NCI-H146 (cell line): ENCODE measurements around the gene CBLC.
"Not testable (repeated sequence)": the region's sequence is repeated elsewhere in the genome, so short reads cannot be mapped to it uniquely, and the experiment has no call there.

ENCODE experiments used
- DNase-seq: peaks from one replicate; lab custom pipeline; 2025; lab: John Stamatoyannopoulos, UW

Gene CBLC

DNA sequence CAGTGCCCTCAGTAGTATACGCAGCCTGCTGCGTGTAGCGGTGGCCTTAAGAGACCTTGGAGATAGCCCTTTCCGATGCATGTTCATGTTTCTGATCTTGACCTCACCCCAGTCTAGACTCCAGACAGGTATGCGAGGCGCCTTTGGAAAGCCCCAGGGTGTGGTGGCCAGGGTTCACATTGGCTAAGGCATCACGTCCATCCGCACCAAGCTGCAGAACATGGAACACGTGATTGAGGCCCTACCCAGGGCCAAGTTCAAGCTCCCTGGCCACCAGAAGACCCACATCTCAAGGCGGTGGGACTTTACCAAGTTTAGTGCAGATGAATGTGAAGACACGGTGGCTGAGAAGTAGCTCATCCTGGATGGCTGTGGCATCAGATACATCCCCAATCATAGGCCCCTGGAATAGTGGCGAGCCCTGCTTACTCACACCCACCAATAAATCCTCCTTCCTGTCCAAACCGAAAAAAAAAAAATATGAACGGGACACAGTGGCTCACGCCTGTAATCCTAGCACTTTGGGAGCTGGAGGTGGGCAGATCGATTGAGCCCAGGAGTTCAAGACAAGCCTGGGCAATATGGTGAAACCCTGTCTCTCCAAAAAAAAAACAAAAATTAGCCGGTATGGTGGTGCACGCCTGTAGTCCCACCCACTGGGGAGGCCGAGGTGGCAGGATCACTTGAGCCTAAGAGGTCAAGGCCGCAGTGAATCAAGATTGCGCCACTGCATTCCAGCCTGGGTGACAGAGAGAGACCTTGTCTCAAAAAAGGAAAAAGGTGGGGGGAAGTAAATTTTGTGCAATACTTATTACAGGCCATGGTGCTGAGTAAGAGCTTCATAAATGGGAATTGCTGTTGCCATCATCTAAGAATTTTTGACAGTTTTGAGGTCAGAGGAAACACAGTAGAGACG is 12.4 kb upstream of the CBLC start:
- no peak for DNase-seq

DNA sequence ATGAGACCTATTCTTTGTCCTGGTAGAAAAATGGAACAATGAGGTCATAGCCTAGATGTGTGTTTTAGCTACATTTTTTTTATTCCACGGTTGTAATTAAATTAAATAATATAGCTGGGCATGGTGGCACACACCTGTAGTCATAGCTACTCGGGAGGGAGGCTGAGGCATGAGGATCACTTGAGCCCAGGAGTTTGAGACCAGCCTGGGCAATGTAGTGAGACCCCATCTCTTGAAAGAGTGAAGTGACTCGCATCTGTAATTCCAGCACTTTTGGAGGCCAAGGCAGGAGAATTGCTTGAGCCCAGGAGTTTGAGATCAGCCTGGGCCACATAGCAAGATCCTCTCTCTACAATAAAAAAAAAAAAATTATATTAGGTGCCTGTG is 11.7 kb upstream of the CBLC start:
- DNase-seq, result no peak

DNA sequence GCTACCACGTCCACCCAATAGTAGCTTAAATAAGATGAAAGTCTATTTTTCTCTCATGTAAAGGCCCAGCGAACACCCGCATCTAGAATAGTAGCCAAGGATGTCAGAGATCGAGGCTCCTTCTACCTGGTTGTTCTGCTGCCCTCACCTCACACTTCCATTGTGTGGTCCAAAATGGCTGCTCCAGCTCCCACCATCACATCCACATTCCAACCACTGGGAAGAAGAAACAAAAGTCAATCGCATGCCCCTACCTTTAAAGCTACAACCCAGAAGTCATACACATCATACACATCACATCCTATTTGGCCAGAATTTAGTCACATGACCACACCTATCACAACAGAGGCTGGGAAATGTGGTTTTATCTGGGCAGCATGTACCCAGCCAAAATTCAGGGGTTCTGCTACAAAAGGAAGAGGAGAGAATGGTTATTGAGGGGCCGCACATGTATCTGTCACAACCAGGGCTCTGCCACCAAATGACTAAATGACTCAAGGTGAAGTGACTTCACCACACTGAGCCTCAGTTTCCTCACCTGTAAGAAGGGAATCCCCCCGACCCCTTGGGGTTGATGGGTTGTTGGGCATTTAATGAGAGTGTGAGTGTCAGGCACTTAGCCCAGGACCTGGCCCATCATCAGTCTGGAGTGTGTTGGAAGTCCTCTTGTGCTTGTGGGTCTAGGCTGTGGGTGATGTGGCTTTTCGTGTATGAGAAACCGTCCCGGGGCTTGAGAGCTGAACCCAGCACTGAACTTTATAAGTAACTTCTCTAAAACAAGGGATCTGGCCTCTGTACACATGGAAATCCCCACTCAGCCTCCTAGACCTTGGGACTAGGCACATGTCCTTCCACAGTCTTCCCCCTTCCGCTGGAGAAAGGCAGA is 10.2 kb upstream of the CBLC start:
- DNase-seq, result no peak

DNA sequence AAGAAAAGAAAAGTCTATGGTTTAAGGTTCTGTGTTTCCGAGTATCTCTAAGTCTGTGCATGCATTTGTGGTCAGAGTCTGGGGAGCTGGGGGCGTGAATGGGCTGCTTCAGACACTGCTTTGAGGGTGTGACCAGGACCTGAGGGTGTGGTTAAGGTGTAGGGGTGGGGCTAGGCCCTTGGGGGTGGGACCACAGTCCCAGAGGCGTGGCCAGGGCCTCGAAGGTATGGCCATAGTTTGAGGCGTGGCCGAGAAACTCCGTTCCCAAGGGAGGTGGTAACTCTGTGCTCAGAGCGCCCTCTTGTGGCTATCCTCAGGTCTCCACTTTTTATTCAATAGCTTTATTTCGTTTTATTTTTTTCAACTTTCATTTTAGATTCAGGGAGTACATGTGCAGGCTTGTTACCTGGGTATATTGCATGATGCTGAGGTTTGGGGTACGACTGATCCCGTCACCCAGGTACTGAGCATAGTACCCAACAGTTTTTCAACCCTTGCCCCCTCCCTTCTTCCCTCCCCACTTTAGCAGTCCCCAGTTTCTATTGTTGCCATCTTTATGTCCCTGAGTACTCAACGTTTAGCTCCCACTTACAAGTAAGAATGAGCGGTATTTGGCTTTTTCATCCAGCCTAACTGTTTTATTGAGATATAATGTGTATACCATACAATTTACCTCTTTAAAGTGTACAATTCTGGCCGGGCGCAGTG is 7.0 kb upstream of the CBLC start:
- DNase-seq, result peak; percentile 97

DNA sequence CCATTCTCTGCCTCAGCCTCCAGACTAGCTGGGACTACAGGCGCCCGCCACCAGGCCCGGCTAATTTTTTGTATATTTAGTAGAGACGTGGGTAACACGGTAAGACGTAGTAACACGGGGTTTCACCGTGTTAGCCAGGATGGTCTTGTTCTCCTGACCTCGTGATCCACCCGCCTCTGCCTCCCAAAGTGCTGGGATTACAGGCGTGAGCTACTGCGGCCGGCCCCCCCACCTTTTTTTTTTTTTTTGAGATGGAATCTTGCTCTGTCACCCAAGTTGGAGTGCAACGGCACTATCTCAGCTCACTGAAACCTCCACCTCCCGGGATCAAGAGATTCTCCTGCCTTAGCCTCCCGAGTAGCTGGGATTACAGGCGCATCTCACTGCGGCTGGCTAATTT is 5.5 kb upstream of the CBLC start:
- DNase-seq, result not testable (repeated sequence)

DNA sequence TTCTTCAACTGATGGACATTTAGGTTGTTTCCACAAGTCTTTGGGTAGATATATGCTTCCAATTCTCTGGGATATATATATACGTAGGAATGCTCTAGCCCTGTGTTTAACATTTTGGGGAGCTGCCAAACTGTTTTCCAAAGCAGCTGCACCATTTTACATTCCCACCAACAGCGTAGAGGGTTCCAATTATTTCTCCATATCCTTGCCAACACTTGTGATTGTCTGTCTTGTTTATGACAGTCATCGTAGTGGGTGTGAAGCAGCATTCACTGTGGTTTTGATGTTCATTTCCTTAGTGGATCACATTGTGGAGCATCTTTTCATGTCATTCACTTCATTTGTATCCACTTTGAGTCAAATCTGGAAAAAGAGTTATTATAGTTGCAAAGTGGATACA is 4.7 kb upstream of the CBLC start:
- no peak for DNase-seq

DNA sequence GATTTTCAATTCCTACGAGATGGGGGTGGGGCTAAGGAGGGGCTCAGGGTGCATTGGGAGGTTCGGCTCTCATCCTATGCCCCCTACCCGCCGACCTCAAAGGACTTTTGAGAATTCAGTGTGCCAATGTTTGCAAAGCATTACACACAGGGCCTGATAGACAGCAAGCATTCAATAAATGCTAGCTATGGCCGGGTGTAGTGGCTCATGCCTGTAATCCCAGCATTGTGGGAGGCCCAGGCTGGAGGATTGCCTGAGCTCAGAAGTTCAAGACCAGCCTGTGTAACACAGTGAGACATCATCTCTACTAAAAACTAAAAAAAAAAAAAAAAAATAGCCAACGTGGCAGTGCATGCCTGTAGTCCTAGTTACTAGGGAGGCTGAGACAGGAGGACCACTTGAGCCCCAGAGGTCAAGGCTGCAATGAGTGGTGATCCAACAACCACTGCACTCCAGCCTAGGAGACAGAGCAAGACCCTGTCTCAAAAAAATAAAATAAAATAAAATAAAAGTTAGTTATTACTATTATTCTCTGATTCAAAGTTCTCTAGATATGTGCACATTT is 1.9 kb upstream of the CBLC start:
- no peak for DNase-seq

DNA sequence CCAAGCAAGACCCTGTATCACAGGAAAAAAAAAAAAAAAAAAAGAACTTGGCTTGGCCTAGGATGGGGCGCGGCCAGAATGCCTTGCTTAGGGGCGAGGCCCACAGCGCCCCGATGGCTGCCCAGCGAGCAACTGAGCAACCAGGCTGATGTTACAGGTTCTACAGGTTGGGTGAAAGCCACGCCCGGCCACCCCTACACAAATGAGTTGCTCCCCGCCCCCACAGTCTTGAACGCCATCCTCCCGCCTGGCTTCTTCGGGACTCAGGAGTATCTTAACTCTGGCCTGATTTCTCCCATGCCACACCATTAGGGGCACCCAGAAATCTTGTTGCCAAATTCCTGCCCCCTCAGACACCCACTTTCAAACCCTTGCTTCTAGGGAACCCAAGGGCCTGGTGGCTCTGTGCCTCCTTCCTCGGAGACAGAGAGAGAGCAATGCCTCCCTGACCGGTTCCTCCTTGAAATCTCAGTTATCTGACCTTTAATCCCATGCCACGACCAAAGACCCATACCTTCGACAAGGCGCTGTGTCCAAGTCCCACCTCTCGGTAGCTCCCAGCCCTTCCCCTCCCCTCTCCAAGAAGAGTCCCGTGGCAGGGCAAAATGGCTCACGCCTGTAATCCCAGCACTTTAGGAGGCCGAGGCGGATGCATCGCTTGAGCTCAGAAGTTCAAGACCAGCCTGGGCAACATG is 1.1 kb upstream of the CBLC start:
- DNase-seq, result no peak

DNA sequence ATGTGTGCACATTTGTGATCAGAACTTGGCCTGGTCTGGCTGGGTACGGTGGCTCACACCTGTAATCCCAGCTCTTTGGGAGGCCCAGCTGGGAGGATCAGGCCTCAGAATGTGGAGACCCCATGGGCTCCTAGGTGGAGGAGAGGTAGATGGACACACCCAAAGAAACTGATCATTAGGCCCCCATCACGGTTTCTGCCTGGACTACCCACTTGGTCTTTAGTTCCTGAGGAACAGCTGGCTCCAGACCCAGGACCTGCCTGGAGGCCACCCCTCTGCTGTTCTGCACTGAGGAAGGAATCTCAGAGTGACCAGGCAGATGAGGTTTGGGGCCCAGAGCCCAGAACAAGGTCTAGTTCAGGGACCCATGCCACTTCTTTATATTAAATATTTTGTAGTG is 1.5 kb downstream of the CBLC start:
- DNase-seq, result no peak

DNA sequence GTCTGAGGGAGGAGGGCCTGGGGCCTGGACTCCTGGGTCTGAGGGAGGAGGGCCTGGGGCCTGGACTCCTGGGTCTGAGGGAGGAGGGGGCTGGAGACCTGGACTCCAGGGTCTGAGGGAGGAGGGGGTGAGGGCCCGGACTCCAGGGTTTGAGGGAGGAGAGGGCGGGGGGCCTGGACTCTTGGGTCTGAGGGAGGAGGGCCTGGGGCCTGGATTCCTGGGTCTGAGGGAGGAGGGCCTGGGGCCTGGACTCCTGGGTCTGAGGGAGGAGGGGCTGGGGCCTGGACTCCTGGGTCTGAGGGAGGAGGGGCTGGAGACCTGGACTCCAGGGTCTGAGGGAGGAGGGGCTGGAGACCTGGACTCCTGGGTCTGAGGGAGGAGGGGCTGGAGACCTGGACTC is 4.0 kb downstream of the CBLC start:
- not testable (repeated sequence) for DNase-seq

DNA sequence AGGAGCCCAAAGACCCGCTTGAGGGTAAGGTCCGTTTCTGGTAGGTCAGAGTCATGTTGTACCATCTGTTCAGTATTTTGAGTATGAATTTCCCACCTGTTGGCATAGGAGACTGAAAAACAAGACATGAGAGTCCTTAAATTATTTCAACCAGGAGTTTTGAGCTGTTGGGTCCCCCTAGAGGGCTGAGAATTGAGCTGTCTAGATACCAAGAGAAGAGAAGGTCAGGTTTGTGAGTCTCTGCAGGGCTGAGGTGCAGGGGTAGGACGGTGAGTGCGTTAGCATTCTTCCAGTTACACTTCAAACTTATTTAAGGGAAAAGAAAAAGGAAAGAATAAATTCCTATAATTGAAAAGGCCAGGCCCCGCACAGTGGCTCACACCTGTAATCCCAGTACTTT is 5.0 kb downstream of the CBLC start:
- no peak for DNase-seq

DNA sequence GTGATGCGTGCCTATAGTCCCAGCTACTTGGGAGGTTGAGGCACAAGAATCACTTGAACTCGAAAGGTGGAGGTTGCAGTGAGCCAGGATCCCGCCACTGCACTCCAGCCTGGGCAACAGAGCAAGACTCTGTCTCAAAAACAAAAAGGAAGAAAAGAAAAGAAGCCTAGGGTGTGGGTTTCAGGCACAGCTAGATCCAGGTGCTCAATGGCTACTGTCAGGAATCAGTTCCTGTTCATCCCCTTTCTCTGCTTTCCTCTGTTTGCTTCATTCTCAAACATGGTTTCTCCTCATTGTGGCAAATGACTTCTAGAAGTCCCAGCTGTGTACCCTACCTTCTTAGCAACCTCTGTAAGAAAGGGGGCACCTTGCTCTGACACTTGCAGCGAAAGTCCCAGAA is 5.9 kb downstream of the CBLC start:
- no peak for DNase-seq

DNA sequence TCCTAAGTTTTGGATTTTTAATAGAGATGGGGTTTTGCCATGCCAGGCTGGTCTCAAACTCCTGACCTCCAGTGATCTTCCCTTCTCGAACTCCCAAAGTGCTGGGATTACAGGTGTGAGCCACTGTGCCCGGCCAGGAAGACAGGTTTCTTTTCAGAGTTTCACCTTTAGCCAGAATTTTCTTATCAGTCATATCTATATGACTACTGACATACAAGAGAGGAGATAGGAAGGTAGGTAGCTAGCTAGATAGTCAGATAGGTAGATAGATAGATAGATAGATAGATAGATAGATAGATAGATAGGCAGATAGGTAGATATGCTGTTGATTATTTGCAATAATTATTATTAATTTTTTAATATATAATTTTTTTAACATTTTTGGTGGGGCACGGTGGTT is 7.6 kb downstream of the CBLC start:
- DNase-seq, result no peak

DNA sequence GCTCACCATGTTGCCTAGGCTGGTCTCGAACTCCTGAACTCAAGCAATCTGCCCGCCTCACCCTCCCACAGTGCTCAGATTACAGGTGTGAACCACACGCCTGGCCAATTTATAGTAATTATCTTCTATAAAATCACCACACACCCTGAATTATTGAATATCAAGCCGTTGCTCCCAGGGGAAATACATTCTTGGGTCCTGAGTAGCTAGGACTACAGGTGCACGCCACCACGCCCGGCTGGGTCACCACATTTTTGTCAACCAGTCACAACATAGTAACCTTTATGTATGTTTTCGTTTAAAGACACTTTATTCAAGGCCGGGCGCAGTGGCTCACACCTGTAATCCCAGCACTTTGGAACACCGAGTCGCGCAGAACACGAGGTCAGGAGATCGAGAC is 8.3 kb downstream of the CBLC start:
- DNase-seq, result no peak

DNA sequence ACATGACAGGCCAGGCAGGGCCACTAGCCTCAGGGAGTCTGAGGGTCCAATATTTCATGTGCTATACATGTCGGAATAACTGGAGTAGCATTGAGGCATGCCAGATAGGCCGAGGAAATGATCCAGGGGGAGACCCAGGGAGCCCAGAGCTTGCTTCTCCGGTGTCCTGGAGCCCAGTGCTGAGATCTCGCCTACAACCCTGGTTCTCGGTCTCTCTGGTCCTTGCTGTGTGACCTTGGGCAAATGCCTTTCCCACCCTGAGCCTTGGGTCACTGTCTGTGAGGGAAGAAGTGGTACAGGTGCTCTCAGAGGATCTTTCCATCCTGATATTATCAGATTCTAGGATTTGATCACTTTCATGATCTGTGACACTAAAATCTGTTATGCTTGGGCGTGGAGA is 11.3 kb downstream of the CBLC start:
- no peak for DNase-seq

DNA sequence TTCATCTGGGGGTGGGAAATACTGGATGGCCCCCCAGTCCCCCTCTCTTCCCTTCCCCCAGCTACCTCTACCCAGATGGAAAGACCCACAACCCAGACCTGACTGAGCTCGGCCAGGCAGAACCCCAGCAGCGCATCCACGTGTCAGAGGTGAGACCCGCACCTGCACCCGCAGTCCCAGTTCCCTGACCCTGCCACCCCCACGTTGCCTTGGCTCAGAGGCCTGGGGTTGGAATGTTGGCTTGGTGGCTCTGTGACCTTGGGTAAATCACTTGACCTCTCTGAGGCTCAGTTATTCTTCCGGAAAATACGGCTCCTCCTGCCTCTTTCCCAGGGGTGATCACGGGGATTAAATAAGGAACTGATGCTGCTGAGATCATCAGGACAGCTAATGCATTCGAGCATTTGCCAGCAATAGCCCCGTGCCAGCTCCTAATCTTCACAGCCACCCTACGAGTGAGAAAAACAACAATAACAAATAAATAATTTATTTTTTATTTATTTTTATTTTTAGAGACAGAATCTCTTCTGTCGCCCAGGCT is 12.3 kb downstream of the CBLC start:
- DNase-seq, result no peak

DNA sequence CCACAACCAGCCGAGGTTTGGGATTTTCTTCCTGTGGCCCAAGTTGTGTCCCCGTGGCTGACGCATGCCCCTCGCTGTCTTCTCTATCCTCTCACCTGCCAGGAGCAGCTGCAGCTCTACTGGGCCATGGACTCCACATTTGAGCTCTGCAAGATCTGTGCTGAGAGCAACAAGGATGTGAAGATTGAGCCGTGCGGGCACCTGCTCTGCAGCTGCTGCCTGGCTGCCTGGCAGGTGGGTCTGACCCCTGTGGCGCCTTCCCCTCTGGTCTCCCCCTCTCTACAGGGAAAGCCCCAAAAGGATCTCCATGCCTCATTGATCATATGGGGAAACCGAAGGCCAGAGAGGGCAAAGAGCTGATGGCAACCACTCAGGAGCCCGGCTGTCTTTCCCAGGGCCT is 14.6 kb downstream of the CBLC start:
- peak; percentile 94 for DNase-seq

DNA sequence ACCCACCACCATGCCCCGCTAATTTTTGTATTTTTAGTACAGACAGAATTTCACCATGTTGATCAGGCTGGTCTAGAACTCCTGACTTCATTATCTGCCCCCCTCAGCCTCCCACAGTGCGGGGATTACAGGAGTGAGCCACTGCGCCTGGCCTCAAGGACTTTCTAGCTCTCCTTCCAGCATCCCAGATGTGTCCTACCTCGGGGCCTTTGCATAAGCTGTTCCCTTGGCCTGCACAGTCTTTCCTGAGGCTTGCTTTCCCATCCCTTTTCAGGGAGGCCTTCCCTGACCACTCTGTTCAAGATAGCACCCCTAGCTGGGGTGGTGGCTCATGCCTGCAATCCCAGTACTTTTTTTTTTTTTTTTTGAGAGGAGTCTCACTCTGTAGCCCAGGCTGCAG is 16.9 kb downstream of the CBLC start:
- no peak for DNase-seq

DNA sequence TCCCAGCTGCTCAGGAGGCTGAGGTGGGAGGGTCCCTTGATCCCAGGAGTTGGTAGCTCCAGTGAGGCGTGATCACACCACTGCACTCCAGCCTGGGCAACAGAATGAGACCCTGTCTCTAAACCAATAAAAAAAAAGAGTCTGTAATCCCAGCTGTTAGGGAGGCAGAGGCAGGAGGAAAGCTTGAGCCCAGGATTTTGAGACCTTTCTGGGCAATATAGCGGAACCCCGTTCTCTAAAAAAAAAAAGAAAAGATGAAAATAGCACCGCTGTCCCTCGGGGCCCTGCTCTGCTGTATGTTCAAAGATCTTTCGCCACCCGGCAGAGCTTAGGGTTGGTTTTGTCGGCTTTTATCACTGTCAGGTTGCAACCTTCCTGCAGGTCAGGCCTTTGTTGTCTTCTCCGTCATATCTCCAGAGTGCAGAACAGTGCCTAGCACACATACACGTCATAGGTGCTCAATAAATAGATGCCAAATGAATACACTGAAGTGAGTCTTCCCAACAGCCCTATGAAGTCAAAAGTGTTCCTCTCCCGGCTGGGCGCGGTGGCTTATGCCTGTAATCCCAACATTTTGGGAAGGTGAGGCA is 17.8 kb downstream of the CBLC start:
- no peak for DNase-seq

DNA sequence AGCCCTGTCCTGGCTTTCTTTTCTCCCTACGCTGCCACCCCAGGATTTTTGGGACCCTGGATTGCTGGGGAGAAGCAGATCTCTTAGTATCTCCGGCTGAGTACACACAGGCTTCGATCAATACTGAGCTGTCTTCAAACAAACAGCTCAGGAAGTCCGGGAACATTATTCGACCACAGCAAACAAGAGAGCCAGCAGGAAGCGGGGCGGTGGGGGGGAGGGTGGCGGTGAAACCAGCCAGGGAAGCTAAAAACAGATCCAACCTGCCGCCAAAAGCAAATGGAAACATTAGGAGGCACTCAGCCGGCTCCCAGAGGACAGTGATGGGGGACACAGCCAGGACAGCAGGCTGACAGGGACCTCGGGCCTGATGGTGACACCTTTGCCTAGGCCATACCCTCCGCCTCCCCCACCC is 19.0 kb downstream of the CBLC start:
- DNase-seq, result peak; percentile 98
